ENCODE measurements around the gene TIAM1.

TIAM1 gene

DNA sequence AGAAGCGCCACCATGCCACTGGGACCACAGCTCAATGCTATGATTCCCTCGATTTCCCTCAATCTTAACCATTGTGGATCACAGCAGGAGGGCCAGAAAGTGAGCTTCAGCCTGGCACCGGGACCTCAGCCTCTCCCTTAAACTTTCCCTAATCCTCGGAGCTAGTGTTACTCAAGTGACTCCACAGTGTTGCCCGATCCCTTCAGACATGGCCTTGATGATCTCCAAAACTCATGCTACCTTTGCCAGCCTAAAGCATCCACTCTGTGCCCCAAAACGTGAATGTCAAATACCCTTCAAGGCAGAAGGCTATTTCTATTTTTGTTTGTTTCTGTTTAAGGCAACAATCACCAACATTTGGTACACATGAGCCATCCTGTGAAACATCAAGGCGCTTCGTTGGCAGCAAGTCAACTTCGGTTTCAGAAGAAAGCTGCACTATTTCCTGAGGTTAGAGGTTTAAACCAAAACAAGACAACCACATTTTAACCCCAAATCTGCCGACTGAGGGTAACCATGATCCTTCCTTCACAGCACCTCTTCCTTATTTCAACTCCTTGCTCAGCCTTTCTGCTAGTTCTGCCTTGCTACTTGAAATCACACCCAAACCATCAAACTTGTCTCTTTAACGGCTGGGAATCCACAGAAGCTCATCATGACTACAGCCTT is 211.4 kb downstream of the TIAM1 start:
- DNase-seq, result no peak

DNA sequence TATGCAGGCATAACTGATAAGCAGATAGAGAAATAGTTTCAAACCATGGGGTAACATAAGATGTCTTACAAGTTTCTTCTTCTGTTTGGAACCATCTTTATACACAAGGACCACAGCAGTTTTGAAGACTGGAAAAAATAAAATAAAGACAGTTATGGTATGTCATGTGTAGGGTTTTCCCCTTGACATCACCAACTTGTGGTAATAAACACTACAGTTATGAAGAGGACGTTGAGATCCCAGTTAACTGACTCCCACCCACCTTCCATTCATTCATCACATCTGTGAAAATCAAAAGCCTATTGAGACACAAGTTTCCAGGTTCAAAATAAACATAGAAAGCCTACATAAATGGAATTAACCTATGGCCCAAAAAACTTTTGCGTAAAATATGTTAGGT is 213.2 kb downstream of the TIAM1 start:
- DNase-seq, result no peak

DNA sequence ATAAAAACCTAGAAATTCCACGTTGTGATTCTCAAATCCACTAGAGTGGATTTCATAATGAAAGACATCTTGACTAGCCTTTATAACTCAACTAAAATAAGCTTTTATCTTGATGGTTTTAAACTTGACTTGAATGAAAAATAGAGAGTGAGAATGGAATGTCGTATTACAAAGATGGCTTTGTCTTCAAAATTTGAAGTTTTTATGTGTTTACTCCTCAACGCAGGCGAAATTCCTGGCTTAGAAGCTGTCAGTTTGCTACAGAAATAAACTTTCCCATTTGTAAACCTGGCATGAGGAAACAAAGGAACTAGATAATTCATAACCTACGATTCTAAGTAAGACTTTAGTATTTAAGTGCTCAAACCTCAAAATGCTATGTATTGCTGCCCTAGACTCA is 215.8 kb downstream of the TIAM1 start:
- DNase-seq, result no peak

DNA sequence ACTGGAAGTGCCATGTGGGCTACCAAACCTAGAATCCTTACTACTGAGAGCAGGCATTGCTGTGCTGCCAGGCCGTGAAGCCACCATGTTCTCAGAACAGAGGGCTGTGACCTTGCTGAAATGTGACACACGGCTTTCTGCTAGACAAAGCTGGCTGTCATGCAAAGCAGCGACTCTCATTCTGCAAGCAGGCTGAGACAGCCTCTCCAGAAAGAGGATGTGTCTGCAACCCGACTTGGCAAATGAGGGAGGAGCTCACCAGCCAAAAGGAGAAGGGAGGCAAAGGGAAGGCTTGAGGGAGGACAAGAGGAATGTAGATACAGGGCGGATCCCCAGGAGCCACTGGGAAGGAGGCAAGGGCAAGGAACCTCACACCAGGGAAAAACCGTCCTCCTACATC is 220.1 kb downstream of the TIAM1 start:
- DNase-seq, result no peak

DNA sequence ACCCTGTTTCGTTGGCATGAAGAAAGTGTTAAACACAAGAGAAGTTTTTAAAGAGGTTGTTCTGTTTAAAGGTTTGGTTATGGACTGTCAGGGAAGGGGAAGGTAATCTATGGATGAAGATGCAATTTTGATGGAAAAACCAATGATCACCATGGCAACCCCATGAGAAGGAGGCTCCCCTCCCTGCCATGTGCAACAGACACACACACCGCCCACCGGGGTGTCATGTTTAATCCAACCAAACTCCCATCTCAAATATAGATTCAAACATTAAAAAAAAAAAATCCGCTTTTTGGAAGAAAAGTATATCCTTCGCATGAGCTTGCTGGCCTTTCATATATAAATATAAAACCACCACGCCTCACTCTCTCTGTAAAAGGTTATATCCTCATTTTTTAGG is 224.9 kb downstream of the TIAM1 start:
- no peak for DNase-seq

DNA sequence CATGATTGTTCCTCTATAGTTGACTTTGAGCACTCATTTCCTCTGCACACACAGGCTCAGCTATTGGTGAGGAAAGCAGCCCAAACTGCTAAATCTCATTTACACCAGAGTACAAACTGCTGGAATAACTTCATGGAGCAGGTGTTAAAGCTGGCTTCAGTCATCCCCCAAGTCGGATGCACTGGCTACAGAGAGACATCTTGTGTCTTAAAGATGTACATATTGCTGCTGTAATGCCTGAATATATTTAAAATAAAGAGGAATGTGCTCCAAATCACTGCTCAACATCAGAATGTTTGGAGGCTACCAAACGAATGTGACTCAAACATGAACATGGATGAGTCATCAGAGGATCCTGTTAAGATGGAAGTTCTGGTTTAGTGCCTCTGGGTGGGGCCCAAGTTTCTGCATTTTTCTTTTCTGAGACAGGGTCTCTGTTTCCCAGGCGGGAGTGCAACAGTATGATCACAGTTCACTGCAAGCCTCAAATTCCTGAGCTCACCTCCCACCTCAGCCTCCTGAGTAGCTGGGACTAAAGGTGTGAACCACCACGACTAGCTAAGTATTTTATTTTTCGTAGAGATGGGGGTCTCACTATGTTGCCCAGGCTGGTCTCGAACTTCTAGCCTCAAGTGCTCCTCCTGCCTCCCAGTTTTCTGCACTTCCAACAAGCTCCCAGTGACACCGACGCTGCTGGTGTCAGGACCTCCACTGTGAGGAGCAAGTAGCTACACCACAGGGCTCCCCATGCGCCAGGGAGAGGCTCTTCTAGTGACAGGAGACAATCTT is 226.7 kb downstream of the TIAM1 start:
- no peak for DNase-seq

DNA sequence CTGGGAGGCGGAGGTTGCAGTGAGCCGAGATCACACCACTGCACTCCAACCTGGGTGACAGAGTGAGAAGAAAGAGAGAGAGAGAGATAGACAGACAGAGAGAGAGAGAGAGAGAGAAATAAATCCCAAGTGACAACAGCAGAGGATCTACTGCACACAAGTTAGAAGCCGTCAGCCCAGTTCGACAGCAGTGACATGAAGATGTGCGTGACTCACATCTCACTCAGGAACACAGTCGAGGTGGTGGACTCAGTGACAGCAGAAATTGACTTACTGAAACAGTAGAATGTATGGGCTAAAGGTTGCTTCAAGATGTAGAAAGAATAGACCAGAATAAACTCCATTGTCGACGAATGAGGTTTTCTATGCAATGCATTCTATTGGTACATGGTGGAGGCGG is 228.8 kb downstream of the TIAM1 start:
- DNase-seq, result no peak

DNA sequence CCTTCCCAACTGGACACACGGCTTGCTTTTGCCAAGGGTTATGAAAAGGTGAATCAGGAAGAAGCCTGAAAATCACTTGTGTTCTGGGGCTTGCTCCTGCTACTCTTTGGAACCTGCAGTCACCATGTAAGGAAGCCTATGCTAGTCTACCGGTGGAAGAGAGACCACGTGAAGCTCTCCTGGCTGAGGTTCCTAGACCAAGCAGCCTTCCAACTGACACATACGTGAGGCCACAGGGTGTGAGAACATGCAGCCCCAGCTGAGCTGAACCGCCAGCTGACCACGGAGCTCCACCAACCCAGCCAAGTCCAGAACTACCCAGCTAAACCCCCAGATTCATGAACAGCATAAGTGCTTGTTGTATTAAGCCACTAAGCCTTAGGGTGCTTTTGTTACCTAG is 233.0 kb downstream of the TIAM1 start:
- no peak for DNase-seq

DNA sequence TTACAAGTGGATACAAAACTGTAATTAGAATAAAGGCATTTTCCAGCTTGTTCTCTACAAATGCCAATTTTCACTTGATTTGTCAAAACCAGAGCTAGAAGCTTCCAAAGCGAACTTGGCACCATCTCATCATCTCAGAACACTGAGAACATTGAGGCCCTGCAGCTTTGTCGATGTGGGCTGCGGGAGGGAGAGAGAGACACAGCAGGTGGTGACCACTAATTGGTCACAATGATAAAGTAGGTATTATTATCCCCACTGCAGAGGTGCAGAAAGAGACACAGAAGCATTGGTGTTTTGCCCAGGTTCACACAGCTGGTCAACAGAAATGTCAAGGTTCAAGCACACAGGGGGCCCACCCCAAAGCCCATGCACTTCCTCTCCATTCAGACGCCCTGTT is 233.6 kb downstream of the TIAM1 start:
- DNase-seq, result peak in 1 of 2 experiments; percentile 3

DNA sequence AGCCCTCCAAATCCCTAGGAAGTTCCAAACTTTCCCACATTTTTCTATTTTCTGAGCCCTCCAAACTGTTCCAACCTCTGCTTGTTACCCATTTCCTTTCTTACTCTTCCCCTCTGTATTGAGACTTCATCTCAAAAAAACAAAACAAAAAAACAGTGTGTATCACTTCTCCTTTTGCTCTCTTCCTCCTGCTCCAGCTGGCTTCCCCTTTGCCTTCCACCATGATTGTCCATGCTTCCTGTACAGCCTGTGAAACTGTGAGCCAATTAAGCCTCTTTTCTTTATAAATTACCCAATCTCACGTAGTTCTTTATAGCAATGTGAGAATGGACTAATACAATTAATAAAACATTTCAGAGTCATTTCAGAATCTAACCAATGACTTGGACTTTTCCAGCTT is 236.2 kb downstream of the TIAM1 start:
- DNase-seq, result no peak

DNA sequence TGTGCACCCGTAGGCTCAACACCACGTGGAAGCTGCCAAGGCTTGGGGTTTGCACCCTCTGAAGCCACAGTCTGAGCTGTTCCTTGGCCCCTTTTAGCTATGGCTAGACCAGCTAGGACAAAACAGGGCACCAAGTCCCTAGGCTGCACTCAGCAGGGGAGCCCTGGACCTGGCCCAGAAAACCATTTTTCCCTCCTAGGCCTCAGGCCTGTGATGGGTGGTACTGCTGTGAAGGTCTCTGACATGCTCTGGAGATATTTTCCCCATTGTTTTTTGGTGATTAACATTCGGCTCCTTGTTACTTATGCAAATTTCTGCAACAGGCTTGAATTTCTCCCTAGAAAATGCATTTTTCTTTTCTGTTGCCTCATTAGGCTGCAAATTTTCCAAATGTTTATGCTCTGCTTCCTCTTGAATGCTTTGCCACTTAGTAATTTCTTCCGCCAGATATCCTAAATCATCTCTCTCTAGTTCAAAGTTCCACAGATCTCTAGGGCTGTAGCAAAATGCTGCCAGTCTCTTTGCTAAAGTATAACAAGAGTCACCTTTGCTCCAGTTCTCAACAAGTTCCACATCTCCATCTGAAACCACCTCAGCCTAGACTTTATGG is 236.8 kb downstream of the TIAM1 start:
- DNase-seq, result no peak

DNA sequence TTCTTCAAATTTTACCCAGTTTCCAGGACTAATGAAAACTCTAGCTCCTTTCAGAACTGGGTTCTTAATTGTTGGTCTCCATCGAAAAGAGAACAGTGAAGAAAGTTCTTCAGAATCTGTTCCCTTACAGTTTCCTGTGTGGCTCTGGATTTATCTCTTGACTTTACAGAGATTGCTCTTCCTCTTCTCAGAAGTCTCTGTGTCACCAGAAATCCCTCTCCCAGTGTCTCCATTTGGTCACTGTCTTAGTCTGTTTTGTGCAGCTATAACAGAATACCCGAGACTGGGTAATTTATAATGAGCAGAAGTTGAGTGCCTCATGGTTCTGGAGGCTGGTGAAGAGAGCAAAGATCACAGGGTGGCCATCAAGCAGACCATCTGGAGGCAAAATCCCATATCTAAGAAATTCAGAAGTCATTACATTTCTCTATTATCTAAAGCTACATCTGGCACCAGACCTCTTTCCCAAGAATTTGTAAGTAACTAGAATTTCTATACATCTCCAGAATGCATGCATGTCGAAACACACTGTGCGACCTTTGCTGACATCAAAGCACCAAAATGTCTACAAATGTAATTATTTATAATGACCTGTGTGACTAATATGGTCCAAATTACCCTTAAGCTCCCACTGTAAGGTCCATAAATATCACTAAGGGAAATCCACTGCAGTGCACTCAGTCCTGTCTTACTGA is 240.3 kb downstream of the TIAM1 start:
- no peak for DNase-seq

DNA sequence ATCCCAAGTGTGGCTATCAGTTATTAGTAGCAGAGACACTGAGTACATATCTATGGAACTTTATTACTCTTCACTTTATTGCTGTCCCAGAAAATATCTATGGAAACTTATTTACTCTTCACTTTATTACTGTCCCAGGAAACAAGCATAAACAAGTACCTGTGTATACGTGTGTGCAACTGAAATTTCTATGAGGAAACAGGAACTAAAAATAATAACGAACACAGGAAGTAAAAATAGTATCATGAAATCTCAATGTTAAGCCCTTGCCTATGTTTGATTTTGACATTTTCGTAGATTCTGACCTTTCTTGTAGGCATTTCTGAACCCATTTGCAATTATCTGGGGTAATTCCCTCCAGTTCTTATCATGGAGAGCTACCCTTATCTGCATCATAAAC is 240.9 kb downstream of the TIAM1 start:
- no peak for DNase-seq

DNA sequence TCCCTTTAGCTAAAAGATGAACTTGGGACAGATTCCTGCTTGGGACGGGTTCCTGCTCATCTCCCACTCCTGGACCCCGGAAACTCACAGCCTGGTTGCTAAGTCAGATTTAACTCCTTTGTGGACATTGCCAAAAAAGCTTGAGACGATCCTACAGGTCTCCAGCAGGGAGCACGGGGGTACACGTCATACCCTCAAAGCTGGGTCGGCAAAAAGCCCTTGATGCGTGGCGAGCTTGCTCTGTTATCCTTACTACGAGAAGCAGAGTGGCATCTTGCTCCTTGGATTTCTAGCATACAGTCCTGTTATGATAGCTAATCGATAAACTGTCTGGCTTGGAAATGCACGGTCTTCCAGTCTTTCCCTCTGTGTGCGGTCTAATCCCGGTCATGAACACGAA is 244.9 kb downstream of the TIAM1 start:
- DNase-seq, result no peak

DNA sequence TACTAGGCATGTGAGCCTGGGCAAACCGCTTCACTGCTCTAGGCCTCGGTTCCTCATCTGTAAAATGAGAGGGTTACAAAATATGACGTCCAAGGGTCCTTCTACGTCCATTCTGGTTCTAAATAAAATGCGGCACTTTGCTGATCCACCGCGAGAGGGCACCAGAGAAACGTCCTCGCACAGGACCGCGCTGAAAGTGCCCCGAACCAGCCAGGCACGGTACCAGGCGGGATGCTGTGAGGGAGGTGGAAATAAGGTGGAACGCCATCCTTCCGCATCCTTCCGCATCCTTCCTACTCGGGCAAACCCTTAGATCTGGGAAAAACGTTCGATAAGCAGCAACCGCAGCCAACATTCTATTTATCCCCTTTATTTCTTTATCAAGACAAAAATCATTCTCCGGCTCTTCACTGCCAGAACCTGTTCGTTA is 245.5 kb downstream of the TIAM1 start:
- DNase-seq, result peak; percentile 41 to 59

DNA sequence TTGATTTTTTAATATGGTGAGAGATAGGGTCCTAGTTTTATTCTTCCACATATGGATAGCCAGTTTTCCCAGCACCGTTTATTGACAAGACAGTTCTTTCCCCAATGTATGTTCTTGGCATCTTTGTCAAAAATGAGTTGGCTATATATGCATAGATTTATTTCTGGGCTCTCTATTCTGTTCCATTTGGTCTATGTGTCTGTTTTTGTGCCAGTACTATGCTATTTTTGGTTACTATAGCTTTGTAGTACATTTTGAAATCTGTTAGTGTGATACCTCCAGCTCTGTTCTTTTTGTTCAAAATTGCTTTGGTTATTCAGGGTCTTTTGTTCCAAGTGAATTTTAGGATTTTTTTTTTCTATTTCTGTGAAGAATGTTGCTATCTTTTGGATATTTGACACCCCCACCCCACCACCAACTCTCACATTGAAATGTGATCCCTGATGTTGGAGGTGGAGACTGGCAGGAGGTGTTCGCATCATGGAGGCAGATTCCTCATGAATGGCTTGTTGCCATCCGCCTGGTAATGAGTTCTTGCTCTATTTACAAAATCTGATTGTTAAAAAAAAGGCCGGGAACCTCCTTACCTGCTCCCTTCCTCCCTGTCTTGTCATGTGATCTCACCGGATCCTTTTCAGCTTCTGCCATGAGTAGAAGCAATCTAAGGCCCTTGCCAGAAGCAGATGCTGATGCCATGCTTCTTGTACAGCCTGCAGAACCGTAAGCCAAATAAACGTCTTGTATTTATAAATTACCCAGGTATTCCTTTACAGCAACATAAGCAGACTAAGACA is 251.0 kb downstream of the TIAM1 start:
- no peak for DNase-seq

DNA sequence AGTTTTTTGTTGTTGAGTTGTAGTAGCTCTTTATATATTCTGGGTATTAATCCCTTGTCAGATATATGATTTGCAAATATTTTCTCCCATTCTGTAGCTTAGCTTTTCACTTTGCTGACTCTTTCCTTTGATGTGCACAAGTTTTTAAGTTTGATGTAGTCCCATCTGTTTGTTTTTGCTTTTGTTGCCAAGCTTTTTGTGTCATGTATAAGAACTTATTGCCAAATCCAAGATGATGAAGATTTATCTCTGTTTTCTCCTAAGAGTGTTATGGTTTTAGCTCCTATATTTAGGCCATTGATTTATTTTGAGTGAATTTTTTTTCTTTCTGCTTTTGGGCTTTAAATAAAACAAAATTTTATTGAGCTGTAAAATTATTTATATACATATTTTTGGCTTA is 253.7 kb downstream of the TIAM1 start:
- no peak for DNase-seq

DNA sequence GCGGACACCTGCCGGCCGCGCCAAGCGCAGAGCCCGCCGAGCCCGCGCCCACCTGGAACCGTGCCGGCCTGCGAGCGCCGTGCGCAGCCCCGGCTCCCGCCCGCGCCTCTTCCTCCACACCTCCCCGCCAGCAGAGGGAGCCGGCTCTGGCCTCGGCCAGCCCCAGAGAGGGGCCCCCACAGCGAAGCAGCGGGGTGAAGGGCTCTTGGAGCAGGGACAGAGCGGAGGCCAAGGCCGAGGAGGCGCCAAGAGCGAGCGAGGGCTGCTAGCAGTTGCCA is 255.6 kb downstream of the TIAM1 start:
- DNase-seq, result no peak

DNA sequence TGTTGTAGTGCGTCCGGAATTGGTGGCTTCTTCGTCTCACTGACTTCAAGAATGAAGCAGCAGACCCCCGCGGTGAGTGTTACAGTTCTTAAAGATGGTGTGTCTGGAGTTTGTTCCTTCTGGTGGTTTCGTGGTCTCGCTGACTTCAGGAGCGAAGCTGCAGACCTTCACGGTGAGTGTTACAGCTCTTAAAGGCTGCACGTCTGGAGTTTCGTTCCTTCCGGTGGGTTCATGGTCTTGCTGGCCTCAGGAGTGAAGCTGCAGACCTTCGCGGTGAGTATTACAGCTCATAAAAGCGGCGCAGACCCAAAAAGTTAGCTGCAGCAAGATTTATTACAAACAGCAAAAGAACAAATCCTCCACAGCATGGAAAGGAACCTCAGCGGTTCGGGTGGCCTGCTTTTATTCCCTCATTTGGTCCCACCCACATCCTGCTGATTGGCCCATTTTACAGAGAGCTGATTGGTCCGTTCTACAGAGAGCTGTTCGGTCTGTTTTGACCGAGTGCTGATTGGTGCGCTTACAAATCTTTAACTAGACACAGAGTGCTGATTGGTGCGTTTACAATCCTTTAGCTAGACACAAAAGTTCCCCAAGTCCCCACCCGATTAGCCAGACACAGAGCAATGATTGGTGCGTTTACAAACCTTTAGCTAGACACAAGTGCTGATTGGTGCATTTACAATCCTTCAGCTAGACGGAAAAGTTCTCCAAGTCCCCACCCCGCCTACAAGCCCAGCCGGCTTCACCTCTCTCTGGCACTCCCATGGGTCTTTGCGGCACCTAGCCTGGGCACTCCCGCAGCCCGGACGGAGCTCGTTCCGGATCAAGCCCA is 256.2 kb downstream of the TIAM1 start:
- DNase-seq, result no peak

DNA sequence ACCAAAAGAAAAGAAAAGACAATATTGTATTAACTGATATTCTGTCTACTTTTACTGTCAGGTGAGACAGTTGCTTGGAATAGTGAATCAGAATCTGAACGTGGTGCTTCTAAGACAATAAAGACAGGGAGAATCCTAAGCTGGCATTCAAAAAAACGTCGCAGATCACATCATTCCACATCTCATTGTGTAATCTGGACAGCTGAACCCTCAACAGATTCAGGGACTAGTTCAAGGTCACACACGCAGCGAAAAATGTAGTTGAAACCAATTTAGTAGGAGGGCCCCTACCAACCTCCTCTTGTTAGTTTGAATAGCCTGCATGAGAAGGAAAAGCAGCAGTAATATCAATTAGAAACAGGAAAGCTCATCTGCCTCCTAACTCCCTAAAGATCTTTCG is 259.4 kb downstream of the TIAM1 start:
- no peak for DNase-seq

DNA sequence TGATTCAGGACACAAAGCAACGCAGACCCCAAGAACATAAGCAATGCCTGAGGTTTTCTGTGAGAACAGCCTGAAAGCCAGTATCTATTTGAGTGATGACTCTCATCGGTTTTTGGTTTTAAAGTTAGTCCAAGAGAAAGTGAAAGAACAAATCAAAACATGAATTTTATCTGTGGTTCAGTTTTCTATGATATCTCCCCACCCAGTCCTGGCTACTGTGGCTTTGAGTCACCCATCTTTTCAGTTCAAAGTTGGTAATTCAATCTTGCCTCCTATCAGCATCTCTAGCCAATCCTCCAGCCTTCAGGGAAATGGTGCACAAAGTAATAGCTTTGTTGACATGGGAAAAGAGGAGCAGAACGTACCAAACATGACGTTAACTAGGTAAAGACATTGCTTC is 265.3 kb downstream of the TIAM1 start:
- no peak for DNase-seq

DNA sequence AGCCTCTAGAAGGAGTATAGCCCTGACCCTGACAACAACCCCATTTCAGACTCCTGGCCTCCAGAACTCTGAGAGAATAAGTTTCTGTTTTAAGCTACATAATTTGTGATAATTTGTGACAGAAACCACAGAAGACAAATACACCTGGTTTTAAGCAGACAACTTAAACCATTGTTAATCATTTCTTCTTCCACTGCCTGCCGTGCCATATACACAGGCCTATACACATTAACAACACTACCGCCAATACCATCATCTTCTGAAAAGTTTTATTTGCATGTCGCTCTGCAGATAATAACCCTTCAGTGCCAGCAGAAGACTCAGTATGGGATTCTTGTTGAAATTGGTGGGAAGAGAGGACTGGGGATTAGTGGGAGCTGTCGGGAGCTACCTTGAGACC is 265.8 kb downstream of the TIAM1 start:
- DNase-seq, result no peak
